Measurements from ENCODE around the gene MLIP.

MLIP gene

DNA sequence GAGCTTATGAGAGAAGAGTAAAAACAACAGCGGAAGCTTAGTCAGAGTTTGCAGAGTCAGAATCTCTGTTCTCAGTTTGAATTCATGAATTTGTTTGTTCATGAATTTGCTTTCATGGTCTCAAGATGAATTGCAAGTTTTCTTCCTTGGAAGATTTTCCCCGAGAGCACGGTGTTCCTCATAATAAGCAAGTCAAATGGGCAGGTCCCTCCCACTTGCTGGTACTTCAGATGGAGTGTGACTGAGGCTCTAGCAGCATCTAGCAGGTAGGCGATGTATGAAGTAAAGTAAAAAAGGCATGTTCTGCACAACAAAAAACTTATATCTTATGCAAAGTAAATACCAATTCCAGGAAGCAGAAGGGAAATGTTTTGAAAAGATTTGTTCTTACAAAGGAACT is 15.5 kb upstream of the MLIP start:
- DNase-seq (ENCODE audit: low read depth), result no peak

GRCh38 chr6:54096811-54097210 is 14.4 kb upstream of the MLIP start:
- no peak for DNase-seq (ENCODE audit: low read depth)

DNA sequence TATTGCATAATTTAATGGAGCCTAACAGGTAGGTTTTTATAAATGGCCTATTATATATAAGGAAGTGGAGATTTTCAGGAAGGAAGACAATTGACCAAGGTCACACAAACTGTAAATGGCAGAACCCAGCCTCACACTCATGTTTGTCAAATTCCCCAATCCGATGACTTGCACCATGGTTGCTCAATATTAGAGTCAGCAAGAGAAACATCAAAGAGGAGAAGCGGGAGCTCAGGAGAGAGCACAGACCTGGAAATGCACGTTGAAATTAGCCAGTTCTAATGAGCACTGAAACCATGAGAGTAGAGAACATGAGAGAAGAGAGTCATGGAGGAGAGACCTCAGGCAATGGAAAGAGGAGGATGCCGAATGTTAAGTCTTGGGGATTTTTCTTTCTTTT is 13.5 kb upstream of the MLIP start:
- no peak for DNase-seq (ENCODE audit: low read depth)

DNA sequence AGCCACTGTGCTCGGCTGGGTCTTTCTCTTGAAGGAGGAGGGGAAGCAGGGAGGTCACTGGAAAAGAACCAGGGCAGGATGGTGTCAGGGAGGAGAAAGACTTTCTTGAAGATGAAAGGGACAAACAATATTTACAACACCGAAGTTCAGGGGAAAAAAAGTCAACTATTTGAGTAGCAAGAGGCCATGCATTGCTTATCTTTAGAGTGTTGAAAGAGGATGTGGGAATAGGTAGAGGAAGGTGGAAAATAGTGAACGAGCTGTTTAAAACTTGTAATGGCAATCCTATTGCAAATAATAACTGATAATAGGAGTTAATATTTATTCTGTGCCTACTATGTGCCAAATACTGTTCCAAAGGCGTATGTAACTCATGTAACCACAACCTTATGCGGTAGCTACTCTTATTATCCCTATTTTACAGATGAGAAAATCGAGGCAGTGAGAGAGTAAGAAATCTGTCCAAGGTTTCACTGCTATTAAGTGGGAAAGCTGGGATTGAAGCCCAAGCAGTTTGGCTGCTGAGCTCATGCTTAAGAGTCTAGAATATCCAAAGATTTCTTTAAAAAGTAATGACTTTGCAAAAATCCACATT is 12.7 kb upstream of the MLIP start:
- DNase-seq (ENCODE audit: low read depth), result no peak

GRCh38 chr6:54099225-54099624 is 12.0 kb upstream of the MLIP start:
- DNase-seq (ENCODE audit: low read depth), result no peak

DNA sequence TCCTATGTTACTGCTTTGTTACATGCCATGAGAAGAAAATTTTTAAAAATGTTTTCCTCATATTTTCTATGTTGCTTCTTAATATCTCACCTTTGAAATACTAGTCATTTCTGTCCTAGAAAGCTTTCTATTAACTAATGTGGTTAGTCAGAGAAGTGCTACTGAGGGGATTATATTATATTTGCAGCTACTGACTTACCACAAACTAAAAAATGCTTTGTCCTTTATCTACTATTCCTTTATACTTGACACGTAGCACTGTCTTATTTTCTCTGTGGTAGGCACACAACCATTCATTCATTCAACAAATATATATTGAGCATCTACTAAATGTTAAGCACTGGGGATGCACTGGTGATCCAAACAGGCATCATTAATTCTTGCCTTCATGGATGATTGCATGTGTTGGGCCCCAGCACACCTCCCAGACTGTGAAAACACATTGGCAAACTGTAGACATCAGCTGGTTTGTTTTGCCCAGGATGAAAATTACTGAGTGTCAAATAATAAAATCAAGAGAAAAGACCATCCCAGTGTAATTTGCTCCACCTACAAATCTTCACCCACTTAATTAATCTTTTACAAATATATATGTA is 10.7 kb upstream of the MLIP start:
- no peak for DNase-seq (ENCODE audit: low read depth)

DNA sequence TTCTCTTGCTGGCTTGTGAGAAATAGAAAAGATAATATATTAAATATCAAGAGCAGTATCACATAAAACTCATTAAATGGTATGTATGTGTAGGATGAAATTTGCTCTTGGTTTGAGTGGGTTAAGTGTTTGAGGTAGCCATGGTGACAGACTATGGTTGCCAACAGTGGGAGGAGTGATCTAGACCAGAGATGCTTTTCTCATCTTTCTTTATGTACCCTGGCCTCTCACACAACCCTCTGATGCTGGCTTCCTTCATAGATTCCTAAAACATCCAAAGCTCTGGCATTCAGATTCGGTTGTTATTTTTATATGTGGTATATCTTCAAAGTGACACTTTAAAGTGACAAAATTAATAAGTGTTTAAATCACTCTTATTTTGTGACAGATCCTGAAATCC is 9.0 kb upstream of the MLIP start:
- no peak for DNase-seq (ENCODE audit: low read depth)

DNA sequence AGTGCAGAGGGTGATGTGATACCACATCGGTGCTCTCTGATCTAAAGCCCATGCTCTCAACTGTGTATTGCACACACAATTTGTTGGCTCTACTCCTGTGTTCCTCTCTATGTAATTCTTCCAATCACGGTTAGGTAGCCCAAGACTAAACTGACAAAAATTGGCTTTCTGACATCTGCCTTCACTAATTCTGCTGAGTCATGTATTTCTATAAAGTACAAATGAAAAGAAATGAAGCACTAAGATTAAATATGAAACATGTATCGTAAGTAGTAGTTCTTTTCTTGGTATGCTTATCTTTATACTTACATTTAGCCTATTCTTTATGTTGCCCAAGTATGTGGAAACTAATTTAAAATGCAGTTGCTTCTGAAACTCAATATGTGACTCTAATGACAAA is 7.7 kb upstream of the MLIP start:
- no peak for DNase-seq (ENCODE audit: low read depth)

- no peak for DNase-seq (ENCODE audit: low read depth)
These were observed 4.5 kb upstream of the MLIP start for GRCh38 chr6:54106727-54107126.

- DNase-seq (ENCODE audit: low read depth), result no peak
These were observed 3.7 kb upstream of the MLIP start for GRCh38 chr6:54107470-54108090.

- DNase-seq (ENCODE audit: low read depth), result no peak
These were observed 3.0 kb upstream of the MLIP start for GRCh38 chr6:54108271-54108670.

DNA sequence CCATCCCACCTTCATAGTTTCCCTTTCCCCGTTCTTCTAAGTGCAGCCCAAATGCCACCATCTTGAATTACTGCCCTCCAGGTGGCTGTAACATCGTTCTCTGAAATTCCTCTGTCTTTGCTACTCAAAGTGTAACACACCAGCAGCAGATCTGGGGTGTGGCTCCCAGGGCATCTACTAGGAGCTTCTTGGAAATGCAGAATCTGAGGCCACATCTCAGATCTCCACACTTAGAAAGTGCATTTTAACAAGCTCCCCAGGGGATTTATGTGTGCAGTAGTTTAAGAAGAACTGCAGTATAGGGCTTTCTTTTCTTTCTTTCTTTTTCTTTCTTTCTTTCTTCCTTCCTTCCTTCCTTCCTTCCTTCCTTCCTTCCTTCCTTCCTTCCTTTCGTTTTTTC is 1.7 kb upstream of the MLIP start:
- no peak for DNase-seq (ENCODE audit: low read depth)

DNA sequence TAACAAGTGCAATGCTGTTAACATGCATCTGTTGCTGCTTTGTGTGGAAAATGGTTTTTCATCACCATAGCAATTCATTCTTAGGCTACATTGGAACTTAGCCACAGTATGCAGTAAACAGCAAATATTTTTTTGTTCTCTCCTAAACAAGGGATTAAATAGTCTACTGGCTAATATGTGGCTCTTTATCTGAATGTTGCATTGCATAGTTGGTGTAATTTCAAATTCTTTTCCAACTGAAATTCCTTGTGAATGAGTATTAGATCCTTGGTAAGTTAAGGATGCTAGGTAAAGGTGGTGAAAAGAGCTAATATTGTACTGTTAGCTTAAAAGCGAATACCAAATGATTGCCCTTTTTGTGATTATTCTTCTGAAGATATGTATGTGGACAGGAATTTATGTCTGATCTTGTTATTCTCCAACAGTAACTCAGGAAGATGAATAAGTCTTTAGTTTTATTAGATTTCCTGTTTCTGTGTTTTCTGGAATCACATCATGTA is 958 bp downstream of the MLIP start:
- DNase-seq (ENCODE audit: low read depth), result no peak

- DNase-seq (ENCODE audit: low read depth), result no peak
These were observed 3.7 kb downstream of the MLIP start for GRCh38 chr6:54114991-54115390.

- DNase-seq (ENCODE audit: low read depth), result no peak
These were observed 4.7 kb downstream of the MLIP start for GRCh38 chr6:54115966-54116365.

DNA sequence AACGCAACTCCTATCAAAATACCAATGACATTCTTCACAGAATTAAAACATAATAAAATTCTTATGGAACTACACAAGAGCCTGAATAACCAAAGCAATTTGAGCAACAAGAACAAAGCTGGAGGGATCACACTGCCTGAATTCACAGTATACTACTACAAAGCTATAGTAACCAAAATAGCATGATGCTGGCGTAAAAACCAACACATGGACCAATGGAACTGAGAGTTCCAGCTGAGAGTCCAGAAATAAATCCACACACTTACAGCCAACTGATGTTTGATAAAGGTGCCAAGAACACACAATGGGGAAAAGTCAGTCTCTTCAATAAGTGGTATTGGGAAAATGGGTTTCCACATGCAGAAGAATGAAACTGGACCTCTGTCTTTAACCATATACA is 6.9 kb downstream of the MLIP start:
- DNase-seq (ENCODE audit: low read depth), result no peak

- DNase-seq (ENCODE audit: low read depth), result no peak
These were observed 14.2 kb downstream of the MLIP start for GRCh38 chr6:54125493-54125892.

DNA sequence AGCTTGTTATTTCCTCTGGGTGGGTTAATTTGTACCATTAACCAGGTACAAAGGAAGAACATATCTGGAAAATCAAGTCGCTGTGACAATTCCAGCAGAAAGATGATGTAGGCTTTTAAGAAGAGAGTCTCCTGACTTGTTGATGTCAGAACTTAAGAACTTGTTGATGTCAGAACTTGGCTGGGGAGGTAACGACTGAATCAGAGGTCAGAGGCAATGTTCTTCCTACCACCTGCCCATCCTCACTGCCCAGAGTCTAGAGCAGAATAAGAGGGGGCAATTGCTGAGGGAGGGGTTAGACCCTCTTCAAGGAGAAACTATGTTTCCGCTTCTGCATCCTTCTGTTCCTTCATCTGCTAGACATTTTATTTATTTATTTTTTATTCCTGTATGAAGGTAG is 18.9 kb downstream of the MLIP start:
- DNase-seq (ENCODE audit: low read depth), result no peak

GRCh38 chr6:54132587-54132986 is 21.3 kb downstream of the MLIP start:
- no peak for DNase-seq (ENCODE audit: low read depth)

GRCh38 chr6:54133186-54133585 is 21.9 kb downstream of the MLIP start:
- DNase-seq (ENCODE audit: low read depth), result no peak

GRCh38 chr6:54134935-54135334 is 23.7 kb downstream of the MLIP start:
- DNase-seq (ENCODE audit: low read depth), result no peak

DNA sequence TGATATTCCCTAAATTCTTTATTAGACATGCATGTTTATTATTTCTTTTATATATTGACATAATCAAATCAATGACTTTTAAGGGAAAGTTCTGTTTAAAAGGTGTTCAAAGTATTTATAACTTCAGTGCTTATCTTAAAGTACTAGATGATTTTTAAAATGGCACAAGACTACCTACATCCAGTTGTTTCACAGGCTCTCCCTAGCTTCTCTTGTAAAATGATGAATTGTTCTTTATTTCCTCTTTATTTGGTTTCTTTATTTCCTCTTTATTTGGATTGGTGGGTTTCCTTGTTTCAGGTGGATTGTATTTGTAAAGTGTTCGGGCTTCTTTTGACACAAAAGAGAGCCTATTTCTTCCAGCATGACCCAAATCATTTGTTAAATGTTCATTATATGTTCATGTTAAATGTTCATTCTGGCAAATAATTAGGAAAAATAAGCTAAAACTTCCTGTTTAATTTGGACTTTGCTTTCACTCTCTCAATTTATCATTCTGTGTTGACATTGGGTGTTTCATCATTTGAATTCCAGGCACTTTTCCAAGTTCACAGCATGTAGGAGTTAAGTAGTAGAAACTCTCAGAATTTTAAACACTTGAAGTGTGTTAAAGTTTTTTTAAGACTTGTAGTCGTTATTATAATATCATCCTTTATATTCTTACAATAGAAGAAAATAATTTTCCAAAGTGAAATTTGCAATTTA is 24.6 kb downstream of the MLIP start:
- peak; percentile 53 for DNase-seq (ENCODE audit: low read depth)

DNA sequence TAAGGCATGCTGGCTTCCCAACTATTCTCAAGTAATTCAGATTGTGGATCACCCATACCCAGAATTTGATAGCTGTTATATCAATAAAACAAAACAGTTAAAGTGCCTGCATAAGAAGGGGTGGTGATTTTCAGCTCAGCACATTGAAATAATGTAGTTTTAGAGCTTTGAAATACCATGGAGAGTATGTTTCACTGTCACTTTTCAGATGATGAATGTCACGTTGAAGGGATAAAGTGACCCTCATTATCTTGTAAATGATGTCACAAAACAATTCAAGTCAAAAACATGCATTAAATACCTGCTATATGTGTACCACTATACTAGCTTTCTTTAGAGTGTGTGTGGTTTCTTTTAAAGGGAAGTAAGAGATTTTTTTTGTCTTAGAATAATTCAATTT is 27.6 kb downstream of the MLIP start:
- DNase-seq (ENCODE audit: low read depth), result no peak

Data from stromal cell of bone marrow (primary cell).